Measurements from ENCODE around the gene PROZ.

GRCh38 chr13:113192279-113192678, 33.8 kb downstream of the PROZ start:
- TF ChIP-seq CTCF (conservative IDR thresholded peaks at IDR 0.05) (no peak), ZFX (IDR thresholded peaks at IDR 0.05) (no peak)
